Fibroblast of villous mesenchyme (primary cell): ENCODE data around the gene TAP2. TPM values are rescaled to one million over a fixed set of nuclear protein-coding genes. Genes with fewer than 3 reads are reported as not detected.

ENCODE experiments used
- DNase-seq: peaks from one replicate; pipeline ENCODE4 v3.0.0-alpha.2; 2010; ENCODE audit warnings: low read depth
- H3K4me3 ChIP-seq: 2 replicates; pipeline ENCODE4 v1.5.1; 2011; ENCODE audit warnings: low read depth, mild to moderate bottlenecking, low read length
- CTCF ChIP-seq: IDR thresholded peaks from 2 replicates; pipeline ENCODE4 v1.5.1; 2012; ENCODE audit warnings: low read depth, mild to moderate bottlenecking, low read length; ENCODE audit not compliant: insufficient read depth
- total RNA-seq: library from RNA; depleted of rRNA; stranded (reverse); fragments of >200 nt; gene quantifications from 2 replicates; pipeline ENCODE4 v1.2.3, GENCODE V29; 2012

Gene TAP2
- total RNA-seq, 1 donor, result 33.7 TPM

GRCh38 chr6:32842021-32842650, 3.6 kb upstream of the TAP2 start:
- DNase-seq, result no peak
- no peak for TF ChIP-seq CTCF
- H3K4me3 ChIP-seq, result no peak overlapping the region

- no peak overlapping the region for H3K4me3 ChIP-seq
- no peak for TF ChIP-seq CTCF
- DNase-seq, result no peak
Observed at GRCh38 chr6:32840604-32841246, 2.2 kb upstream of the TAP2 start.

GRCh38 chr6:32839356-32839755, 817 bp upstream of the TAP2 start:
- no peak overlapping the region for H3K4me3 ChIP-seq
- DNase-seq, result no peak
- TF ChIP-seq CTCF, result no peak

GRCh38 chr6:32837651-32838113, 857 bp downstream of the TAP2 start:
- no peak for TF ChIP-seq CTCF
- no peak for DNase-seq
- peak overlapping the region; percentile 89 for H3K4me3 ChIP-seq

- no peak for DNase-seq
- no peak for TF ChIP-seq CTCF
- H3K4me3 ChIP-seq, result no peak overlapping the region
Observed at GRCh38 chr6:32836873-32837272, 1.7 kb downstream of the TAP2 start.

- TF ChIP-seq CTCF, result no peak
- DNase-seq, result no peak
Observed at GRCh38 chr6:32835167-32835893, 3.2 kb downstream of the TAP2 start.

More at GRCh38 chr6:32835167-32835893, 3.2 kb downstream of the TAP2 start:
- no peak overlapping the region for H3K4me3 ChIP-seq
